ENCODE data around the gene SIRT2. TPM values are rescaled to one million over a fixed set of nuclear protein-coding genes. Genes with fewer than 3 reads are reported as not detected.
A peak's percentile ranks its signal among the peaks of the same experiment; 100 is the strongest.
"Not testable (repeated sequence)": the region's sequence is repeated elsewhere in the genome, so short reads cannot be mapped to it uniquely, and the experiment has no call there.

The SIRT2 gene
- total RNA-seq, 6 experiments from 2014 or later = 34.9 to 36.4 (median 35.6) TPM

DNA sequence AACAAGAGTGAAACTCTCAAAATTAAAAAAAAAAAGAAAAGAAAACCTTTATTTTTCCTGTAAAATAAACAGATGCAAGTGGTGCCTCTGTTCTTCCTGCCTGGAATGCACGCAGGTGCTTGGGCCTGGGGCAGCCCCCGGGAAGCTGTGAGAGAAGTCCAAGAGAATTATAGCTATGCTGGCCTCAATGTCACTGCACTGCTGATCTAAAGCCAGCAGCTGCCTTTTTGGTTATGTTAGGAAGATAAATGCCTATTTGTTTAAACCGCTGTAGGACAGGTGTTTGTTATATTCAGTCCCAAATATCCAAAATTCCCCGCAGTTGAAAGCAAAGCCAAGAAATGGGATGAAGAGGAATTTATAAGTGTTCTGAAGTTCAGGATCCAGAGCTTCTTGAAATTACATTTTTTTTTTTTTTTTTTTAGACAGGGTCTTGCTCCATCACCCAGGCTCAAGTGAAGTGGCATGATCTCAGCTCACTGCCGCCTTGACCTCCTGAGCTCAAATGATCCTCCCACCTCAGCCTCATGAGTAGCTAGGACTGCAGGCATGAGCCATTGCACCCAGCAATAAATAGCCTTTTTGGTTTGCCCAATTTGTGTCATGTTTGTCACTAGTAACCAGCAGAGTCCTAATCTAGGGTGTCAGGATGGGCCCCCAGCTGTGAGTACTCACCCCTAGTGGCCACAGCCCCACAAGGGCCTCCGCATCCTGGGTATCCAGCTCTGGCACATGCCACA is 23.6 kb downstream of the SIRT2 start:
- H3K4me1 Mint-ChIP-seq (ENCODE audit: low read depth) = no peaks in the 10 kb centered on the region
- no peak overlapping the region for H3K4me3 Mint-ChIP-seq
- no peak for DNase-seq
- no peaks in the 10 kb centered on the region; the same call in 1 of the 2 replicates for H3K27me3 Mint-ChIP-seq (ENCODE audit: insufficient read depth)
- H3K27ac Mint-ChIP-seq = no peak overlapping the region
- no peaks in the 10 kb centered on the region for H3K36me3 Mint-ChIP-seq (ENCODE audit: low read depth)
- TF ChIP-seq, protein P1, sequence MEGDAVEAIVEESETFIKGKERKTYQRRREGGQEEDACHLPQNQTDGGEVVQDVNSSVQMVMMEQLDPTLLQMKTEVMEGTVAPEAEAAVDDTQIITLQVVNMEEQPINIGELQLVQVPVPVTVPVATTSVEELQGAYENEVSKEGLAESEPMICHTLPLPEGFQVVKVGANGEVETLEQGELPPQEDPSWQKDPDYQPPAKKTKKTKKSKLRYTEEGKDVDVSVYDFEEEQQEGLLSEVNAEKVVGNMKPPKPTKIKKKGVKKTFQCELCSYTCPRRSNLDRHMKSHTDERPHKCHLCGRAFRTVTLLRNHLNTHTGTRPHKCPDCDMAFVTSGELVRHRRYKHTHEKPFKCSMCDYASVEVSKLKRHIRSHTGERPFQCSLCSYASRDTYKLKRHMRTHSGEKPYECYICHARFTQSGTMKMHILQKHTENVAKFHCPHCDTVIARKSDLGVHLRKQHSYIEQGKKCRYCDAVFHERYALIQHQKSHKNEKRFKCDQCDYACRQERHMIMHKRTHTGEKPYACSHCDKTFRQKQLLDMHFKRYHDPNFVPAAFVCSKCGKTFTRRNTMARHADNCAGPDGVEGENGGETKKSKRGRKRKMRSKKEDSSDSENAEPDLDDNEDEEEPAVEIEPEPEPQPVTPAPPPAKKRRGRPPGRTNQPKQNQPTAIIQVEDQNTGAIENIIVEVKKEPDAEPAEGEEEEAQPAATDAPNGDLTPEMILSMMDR (IDR thresholded peaks at IDR 0.05) = no peak
- H3K9me3 Mint-ChIP-seq = no peaks in the 10 kb centered on the region

DNA sequence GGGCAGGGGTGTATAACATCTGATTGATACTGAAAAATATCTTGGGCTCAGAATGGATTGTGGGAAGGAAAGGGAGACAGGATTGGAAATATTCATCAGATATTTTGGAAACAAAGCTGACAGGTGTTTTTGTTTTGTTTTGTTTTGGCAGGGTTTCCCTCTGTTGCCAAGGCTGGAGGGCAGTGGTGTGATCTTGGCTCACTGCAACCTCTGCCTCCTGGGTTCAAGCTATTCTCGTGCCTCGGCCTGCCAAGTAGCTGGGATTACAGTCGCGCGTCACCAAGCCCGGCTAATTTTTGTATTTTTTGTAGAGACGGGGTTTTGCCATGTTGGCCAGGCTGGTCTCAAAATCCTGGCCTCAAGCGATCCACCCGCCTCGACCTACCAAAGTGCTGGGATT is 26.0 kb downstream of the SIRT2 start:
- not testable (repeated sequence) for H3K4me1 Mint-ChIP-seq (ENCODE audit: low read depth); H3K4me3 Mint-ChIP-seq; H3K36me3 Mint-ChIP-seq (ENCODE audit: low read depth); DNase-seq; H3K9me3 Mint-ChIP-seq; H3K27me3 Mint-ChIP-seq (ENCODE audit: insufficient read depth); H3K27ac Mint-ChIP-seq

DNA sequence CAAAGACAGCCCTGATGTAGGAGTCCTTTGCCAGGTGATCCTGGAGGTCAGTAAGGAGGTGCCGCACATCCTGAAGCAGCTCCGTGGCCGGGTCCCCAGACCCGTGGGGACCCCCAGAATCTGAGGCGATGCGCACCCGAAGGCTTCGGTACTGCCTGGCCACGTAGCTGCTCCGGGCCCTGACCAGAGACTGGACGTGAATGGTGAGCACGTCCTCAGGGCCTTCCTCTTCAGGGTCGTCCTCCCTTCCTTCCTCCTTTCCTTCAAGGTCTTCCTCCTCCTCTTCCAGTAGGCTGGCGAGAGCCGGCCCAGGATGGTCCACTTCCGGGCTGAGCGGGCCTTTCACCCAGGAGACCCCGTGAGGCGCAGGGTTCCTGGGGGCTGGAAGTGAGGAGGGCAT is 28.8 kb downstream of the SIRT2 start:
- no peak for DNase-seq

DNA sequence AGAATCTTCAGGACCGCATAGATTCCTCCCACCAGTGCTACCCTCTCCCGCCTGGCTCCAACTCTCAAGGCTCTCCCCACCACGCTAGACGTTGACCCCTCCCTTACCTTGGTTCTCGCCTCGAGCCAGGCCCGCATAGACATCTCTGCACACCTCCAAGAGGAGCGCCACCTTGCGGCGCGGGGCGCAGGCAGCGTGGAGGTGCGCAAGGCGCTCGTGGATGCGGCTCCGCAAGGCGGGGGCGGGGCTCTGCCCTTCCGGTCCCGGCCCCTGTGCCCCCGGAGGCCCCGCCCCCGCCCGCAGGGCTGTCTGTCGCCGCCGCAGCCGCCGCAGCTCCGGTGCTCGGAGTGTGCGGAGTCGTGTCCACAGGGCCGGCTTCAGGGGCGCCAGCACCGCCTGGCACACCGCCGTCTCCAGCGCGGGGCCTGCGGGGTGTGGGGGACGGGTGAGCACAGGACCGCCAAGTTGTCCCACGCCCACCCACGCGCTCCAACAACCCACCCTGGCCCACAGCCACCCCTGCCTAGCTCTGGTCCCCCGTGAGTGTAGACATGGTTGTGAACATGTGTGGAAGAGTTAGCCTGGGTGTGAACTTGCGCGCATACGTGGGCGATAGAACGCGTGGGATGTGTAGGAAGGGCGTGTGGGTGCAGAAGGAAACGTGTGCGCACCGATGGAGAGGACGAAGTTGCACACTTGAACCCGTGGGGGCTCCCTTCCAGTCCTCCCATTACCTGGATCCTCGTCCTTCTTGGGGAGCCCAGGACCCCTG is 29.4 kb downstream of the SIRT2 start:
- no peaks in the 10 kb centered on the region for H3K36me3 Mint-ChIP-seq (ENCODE audit: low read depth)

More for the DNA sequence above, 28.8 kb downstream of the SIRT2 start:
- H3K27me3 Mint-ChIP-seq (ENCODE audit: insufficient read depth) = no peaks in the 10 kb centered on the region; the same call in none of the 2 replicates
- no peak overlapping the region for H3K4me3 Mint-ChIP-seq
- no peaks in the 10 kb centered on the region for H3K36me3 Mint-ChIP-seq (ENCODE audit: low read depth)
- no peak overlapping the region for H3K27ac Mint-ChIP-seq
- H3K4me1 Mint-ChIP-seq (ENCODE audit: low read depth) = peaks cover 6% of the 10 kb centered on the region; the same call in 1 of the 2 replicates
- H3K9me3 Mint-ChIP-seq = no peaks in the 10 kb centered on the region
- TF ChIP-seq, protein P1 (IDR thresholded peaks at IDR 0.05) = no peak

DNA sequence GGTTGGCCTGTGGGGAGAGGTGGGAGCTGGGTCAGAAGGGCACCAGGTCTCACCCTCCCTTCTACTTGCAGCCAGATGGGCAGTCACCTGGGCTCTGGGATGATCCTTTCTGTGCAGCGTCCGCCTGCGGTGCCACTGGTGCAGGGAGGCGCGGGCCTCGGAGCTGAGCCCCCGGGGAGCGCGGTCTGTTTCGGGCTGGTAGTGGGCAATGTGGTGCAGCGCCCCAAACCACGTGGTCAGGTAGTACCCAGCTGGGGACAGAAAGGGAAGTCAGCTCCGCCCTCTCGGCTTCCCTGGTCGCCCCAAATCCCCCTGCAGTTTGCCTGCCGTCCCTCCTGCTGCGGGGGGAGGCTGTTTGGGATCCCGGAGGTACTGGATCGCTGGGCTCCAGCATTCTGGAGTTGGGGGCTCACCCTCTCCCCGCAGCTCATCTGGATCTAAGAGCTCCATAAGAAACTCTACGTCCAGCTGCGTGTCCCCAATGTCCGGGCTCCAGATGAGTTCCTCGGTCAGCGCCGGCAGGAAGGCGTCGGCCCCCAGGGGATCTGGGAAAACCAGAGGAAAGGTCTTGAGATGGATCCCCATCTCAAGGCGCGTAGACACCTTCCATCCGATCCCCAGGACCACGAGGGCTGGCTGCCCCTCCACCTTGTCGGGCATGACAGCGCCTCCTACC is 30.1 kb downstream of the SIRT2 start:
- Mint-ChIP-seq H3K4me1 (ENCODE audit: low read depth) (peaks cover 6% of the 10 kb centered on the region; the same call in 1 of the 2 replicates), H3K27me3 (ENCODE audit: insufficient read depth) (no peaks in the 10 kb centered on the region; the same call in none of the 2 replicates), H3K27ac (no peak overlapping the region), H3K9me3 (no peaks in the 10 kb centered on the region), H3K4me3 (peak overlapping the region; percentile 81), H3K36me3 (ENCODE audit: low read depth) (no peaks in the 10 kb centered on the region)
- no peak for DNase-seq
- TF ChIP-seq, protein P1 (IDR thresholded peaks at IDR 0.05) = no peak

More for the DNA sequence above, 29.4 kb downstream of the SIRT2 start:
- Mint-ChIP-seq H3K9me3 (no peaks in the 10 kb centered on the region), H3K4me3 (peak overlapping the region; percentile 81), H3K27me3 (ENCODE audit: insufficient read depth) (no peaks in the 10 kb centered on the region; the same call in none of the 2 replicates), H3K27ac (no peak overlapping the region), H3K4me1 (ENCODE audit: low read depth) (peaks cover 6% of the 10 kb centered on the region; the same call in 1 of the 2 replicates)
- TF ChIP-seq, protein P1 (IDR thresholded peaks at IDR 0.05) = peak; percentile 89
- DNase-seq = peak; percentile 24

Measured in HFFc6 (cell line).